HepG2 (cell line): Measurements from ENCODE around the gene RORC. TPM values are rescaled to one million over a fixed set of nuclear protein-coding genes. Genes with fewer than 3 reads are reported as not detected.

Experiments used
- DPF2 ChIP-seq: sonication (generic); formaldehyde crosslinking; IDR thresholded peaks from 2 replicates; pipeline ENCODE4 v1.4.0; 2020; ENCODE audit warnings: mild to moderate bottlenecking, low read depth, missing genetic modification reagents, borderline replicate concordance
- NAIF1 ChIP-seq: sonication (generic); formaldehyde crosslinking; IDR thresholded peaks from 2 replicates; pipeline ENCODE4 v1.5.0; 2020; ENCODE audit warnings: mild to moderate bottlenecking, missing genetic modification reagents, borderline replicate concordance
- SNRNP70 ChIP-seq: fragments of 200-400 bp; formaldehyde crosslinking; IDR thresholded peaks from 2 replicates; pipeline ENCODE4 v1.6.1; 2017; ENCODE audit warnings: mild to moderate bottlenecking, low read depth, low read length, moderate library complexity
- TARDBP ChIP-seq: sonication (generic); formaldehyde crosslinking; IDR thresholded peaks from 2 replicates; pipeline ENCODE4 v1.8.0; 2022; ENCODE audit warnings: mild to moderate bottlenecking, missing genetic modification reagents
- ZNF230 ChIP-seq: sonication (generic); formaldehyde crosslinking; IDR thresholded peaks from 2 replicates; pipeline ENCODE4 v1.4.0; 2020; ENCODE audit warnings: mild to moderate bottlenecking, missing genetic modification reagents
- ZNF329 ChIP-seq: sonication (generic); formaldehyde crosslinking; IDR thresholded peaks from 2 replicates; pipeline ENCODE4 v1.9.0; 2021; ENCODE audit warnings: low read depth, mild to moderate bottlenecking, missing genetic modification reagents
- ZNF768 ChIP-seq: sonication (generic); formaldehyde crosslinking; IDR thresholded peaks from 2 replicates; pipeline ENCODE4 v1.4.0; 2020; ENCODE audit warnings: missing genetic modification reagents
- ZSCAN20 ChIP-seq: sonication (generic); formaldehyde crosslinking; IDR thresholded peaks from 2 replicates; pipeline ENCODE4 v1.4.0; 2020; ENCODE audit warnings: missing genetic modification reagents, mild to moderate bottlenecking, borderline replicate concordance
- ZSCAN29 ChIP-seq: sonication (generic); formaldehyde crosslinking; conservative IDR thresholded peaks from 2 replicates; pipeline ENCODE4 v1.4.0; 2020; ENCODE audit warnings: mild to moderate bottlenecking, missing genetic modification reagents
- polyA plus RNA-seq, 8 experiments: library from polyadenylated mRNA; depleted of rRNA in 3 of 8; stranded (reverse) in 7 of 8; unstranded in 1 of 8; fragments of >200 nt; fragmentation: Illumina TruSeq in 4 of 8; extraction: Trizol in 4 of 8; gene quantifications; 2 replicates each; pipeline versions ENCODE4 v1.2.1 to v1.2.3, GENCODE V29; 2011 to 2016; ENCODE audit warnings: low read depth in 4 of 8, missing spikeins in 1 of 8, mixed read lengths in 1 of 8; ENCODE audit not compliant: insufficient read depth in 1 of 8
- total RNA-seq, 5 experiments: library from RNA; depleted of rRNA; stranded (reverse); fragments of >200 nt; fragmentation: Illumina TruSeq; extraction: Trizol; gene quantifications; 2 replicates each; pipeline ENCODE4 v1.2.3, GENCODE V29; 2016; ENCODE audit warnings: low read depth in 1 of 5
- TF ChIP-seq, protein P1 (sequence below), 2 experiments: sonication (generic) in 1 of 2; formaldehyde crosslinking in 1 of 2; IDR thresholded peaks; 2 replicates each; pipeline versions ENCODE4 v1.4.0 to v1.6.1; 2018 to 2020; ENCODE audit warnings: missing genetic modification reagents in 2 of 2, borderline replicate concordance in 1 of 2, low read depth in 1 of 2, mild to moderate bottlenecking in 1 of 2, missing biosample characterization in 1 of 2
- TF ChIP-seq, protein P2 (sequence below): IDR thresholded peaks from 2 replicates; pipeline ENCODE4 v1.6.1; 2016; ENCODE audit warnings: missing biosample characterization, missing genetic modification reagents, low read depth
- TF ChIP-seq, protein P3 (sequence below): sonication (generic); formaldehyde crosslinking; IDR thresholded peaks from 2 replicates; pipeline ENCODE4 v1.9.0; 2021; ENCODE audit warnings: missing genetic modification reagents, borderline replicate concordance
- TF ChIP-seq, protein P4 (sequence below): sonication (generic); formaldehyde crosslinking; IDR thresholded peaks from 2 replicates; pipeline ENCODE4 v1.4.0; 2020; ENCODE audit warnings: missing genetic modification reagents, low read depth, mild to moderate bottlenecking, borderline replicate concordance
- TF ChIP-seq, protein P5 (sequence below), 2 experiments: IDR thresholded peaks; 2 replicates each; pipeline ENCODE4 v1.6.1; 2011 to 2012; ENCODE audit warnings: low read length in 2 of 2, borderline replicate concordance in 1 of 2, low read depth in 1 of 2, mild to moderate bottlenecking in 1 of 2, moderate library complexity in 1 of 2
- TF ChIP-seq, protein P6 (sequence below): sonication (generic); formaldehyde crosslinking; IDR thresholded peaks from 2 replicates; pipeline ENCODE4; 2020; ENCODE audit warnings: missing genetic modification reagents, mild to moderate bottlenecking, borderline replicate concordance

Gene RORC
- total and polyA plus RNA-seq, 2 of the 13 experiments (the other 11 are each of a cell fraction or from before 2014, with no cell fraction given) = 2.5 to 6.5 TPM

DNA sequence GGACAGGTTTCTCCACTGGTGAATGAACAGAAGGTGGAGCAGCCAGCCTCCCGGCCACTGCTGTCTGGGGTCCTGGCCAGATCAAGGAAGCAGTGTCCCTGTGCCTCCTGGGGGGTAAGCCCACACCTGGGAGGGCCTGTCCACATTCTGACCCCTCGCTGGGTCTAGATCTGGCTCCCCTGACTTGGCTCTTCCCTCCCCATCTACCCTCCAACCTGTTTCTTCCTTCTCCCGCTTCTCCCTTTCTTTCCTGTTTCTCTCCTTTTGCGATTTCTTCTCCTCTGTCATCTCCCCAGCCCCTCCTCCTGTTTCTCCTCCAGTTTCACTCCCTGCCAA lies 378 bp downstream of the RORC start (continued):
- TF ChIP-seq TARDBP = no peak
- TF ChIP-seq ZSCAN29 (CRISPR knock-in tag) = no peak
- TF ChIP-seq, protein P1, sequence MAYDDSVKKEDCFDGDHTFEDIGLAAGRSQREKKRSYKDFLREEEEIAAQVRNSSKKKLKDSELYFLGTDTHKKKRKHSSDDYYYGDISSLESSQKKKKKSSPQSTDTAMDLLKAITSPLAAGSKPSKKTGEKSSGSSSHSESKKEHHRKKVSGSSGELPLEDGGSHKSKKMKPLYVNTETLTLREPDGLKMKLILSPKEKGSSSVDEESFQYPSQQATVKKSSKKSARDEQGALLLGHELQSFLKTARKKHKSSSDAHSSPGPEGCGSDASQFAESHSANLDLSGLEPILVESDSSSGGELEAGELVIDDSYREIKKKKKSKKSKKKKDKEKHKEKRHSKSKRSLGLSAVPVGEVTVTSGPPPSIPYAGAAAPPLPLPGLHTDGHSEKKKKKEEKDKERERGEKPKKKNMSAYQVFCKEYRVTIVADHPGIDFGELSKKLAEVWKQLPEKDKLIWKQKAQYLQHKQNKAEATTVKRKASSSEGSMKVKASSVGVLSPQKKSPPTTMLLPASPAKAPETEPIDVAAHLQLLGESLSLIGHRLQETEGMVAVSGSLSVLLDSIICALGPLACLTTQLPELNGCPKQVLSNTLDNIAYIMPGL (CRISPR knock-in tag; IDR thresholded peaks at IDR 0.05; ENCODE audit: borderline replicate concordance in 1 of 2, low read depth in 1 of 2) = 0 out of 4 replicates have a peak, but pooled peaks of 1 of the 2 experiments have one; percentile 12
- no peak for TF ChIP-seq ZNF329 (CRISPR knock-in tag)
- no peak for TF ChIP-seq DPF2 (CRISPR knock-in tag)
- TF ChIP-seq SNRNP70 = no peak
- no peak for TF ChIP-seq NAIF1 (CRISPR knock-in tag)
- TF ChIP-seq, protein P2, sequence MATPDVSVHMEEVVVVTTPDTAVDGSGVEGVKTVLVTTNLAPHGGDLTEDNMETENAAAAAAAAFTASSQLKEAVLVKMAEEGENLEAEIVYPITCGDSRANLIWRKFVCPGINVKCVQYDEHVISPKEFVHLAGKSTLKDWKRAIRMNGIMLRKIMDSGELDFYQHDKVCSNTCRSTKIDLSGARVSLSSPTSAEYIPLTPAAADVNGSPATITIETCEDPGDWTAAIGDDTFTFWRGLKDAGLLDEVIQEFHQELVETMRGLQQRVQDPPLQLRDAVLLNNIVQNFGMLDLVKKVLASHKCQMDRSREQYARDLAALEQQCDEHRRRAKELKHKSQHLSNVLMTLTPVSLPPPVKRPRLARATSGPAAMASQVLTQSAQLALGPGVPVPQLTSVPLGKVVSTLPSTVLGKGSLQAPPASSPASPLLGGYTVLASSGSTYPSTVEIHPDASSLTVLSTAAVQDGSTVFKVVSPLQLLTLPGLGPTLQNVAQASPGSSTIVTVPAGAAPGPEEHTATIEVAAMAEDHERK (CRISPR knock-in tag) = no peak
- TF ChIP-seq, protein P3, sequence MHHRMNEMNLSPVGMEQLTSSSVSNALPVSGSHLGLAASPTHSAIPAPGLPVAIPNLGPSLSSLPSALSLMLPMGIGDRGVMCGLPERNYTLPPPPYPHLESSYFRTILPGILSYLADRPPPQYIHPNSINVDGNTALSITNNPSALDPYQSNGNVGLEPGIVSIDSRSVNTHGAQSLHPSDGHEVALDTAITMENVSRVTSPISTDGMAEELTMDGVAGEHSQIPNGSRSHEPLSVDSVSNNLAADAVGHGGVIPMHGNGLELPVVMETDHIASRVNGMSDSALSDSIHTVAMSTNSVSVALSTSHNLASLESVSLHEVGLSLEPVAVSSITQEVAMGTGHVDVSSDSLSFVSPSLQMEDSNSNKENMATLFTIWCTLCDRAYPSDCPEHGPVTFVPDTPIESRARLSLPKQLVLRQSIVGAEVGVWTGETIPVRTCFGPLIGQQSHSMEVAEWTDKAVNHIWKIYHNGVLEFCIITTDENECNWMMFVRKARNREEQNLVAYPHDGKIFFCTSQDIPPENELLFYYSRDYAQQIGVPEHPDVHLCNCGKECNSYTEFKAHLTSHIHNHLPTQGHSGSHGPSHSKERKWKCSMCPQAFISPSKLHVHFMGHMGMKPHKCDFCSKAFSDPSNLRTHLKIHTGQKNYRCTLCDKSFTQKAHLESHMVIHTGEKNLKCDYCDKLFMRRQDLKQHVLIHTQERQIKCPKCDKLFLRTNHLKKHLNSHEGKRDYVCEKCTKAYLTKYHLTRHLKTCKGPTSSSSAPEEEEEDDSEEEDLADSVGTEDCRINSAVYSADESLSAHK (CRISPR knock-in tag) = no peak
- TF ChIP-seq ZNF768 (CRISPR knock-in tag) = no peak
- TF ChIP-seq, protein P4, sequence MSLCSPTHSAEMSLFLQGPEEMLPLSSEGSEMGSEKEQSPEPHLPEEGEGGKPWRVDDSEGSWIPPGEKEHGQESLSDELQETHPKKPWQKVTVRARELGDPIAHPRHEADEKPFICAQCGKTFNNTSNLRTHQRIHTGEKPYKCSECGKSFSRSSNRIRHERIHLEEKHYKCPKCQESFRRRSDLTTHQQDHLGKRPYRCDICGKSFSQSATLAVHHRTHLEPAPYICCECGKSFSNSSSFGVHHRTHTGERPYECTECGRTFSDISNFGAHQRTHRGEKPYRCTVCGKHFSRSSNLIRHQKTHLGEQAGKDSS (CRISPR knock-in tag) = peak; percentile 15; the same call in 1 of the 2 replicates
- TF ChIP-seq, protein P5, sequence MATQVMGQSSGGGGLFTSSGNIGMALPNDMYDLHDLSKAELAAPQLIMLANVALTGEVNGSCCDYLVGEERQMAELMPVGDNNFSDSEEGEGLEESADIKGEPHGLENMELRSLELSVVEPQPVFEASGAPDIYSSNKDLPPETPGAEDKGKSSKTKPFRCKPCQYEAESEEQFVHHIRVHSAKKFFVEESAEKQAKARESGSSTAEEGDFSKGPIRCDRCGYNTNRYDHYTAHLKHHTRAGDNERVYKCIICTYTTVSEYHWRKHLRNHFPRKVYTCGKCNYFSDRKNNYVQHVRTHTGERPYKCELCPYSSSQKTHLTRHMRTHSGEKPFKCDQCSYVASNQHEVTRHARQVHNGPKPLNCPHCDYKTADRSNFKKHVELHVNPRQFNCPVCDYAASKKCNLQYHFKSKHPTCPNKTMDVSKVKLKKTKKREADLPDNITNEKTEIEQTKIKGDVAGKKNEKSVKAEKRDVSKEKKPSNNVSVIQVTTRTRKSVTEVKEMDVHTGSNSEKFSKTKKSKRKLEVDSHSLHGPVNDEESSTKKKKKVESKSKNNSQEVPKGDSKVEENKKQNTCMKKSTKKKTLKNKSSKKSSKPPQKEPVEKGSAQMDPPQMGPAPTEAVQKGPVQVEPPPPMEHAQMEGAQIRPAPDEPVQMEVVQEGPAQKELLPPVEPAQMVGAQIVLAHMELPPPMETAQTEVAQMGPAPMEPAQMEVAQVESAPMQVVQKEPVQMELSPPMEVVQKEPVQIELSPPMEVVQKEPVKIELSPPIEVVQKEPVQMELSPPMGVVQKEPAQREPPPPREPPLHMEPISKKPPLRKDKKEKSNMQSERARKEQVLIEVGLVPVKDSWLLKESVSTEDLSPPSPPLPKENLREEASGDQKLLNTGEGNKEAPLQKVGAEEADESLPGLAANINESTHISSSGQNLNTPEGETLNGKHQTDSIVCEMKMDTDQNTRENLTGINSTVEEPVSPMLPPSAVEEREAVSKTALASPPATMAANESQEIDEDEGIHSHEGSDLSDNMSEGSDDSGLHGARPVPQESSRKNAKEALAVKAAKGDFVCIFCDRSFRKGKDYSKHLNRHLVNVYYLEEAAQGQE (IDR thresholded peaks at IDR 0.05; ENCODE audit: borderline replicate concordance in 1 of 2, low read depth in 1 of 2, low read length in 2 of 2) = no peak
- TF ChIP-seq ZNF230 (CRISPR knock-in tag) = no peak
- TF ChIP-seq ZSCAN20 = no peak
- TF ChIP-seq, protein P6, sequence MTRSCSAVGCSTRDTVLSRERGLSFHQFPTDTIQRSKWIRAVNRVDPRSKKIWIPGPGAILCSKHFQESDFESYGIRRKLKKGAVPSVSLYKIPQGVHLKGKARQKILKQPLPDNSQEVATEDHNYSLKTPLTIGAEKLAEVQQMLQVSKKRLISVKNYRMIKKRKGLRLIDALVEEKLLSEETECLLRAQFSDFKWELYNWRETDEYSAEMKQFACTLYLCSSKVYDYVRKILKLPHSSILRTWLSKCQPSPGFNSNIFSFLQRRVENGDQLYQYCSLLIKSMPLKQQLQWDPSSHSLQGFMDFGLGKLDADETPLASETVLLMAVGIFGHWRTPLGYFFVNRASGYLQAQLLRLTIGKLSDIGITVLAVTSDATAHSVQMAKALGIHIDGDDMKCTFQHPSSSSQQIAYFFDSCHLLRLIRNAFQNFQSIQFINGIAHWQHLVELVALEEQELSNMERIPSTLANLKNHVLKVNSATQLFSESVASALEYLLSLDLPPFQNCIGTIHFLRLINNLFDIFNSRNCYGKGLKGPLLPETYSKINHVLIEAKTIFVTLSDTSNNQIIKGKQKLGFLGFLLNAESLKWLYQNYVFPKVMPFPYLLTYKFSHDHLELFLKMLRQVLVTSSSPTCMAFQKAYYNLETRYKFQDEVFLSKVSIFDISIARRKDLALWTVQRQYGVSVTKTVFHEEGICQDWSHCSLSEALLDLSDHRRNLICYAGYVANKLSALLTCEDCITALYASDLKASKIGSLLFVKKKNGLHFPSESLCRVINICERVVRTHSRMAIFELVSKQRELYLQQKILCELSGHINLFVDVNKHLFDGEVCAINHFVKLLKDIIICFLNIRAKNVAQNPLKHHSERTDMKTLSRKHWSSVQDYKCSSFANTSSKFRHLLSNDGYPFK (CRISPR knock-in tag) = no peak; the same call in 1 of the 2 replicates
